CD4-positive, alpha-beta T cell treated with Interleukin-12 subunit alpha and Interleukin-12 subunit beta, for 1 hour (primary cell): ENCODE data around the gene CSNK1G1.
"Not testable (repeated sequence)": the region's sequence is repeated elsewhere in the genome, so short reads cannot be mapped to it uniquely, and the experiment has no call there.

Experiments
- DNase-seq: peaks from one replicate; pipeline ENCODE4 v3.0.0-alpha.2; 2020

The CSNK1G1 gene

GRCh38 chr15:64355944-64356709 is at the start of gene CSNK1G1:
Gene CSNK1G1, minus strand, starts transcription at chr15:64356173. Its CDS starts 55,674 bp downstream, at chr15:64300499.
- peak; percentile 93 for DNase-seq

GRCh38 chr15:64400583-64400982 is 44.6 kb upstream of the CSNK1G1 start:
- no peak for DNase-seq

- DNase-seq, result no peak
These were observed 42.6 kb upstream of the CSNK1G1 start for GRCh38 chr15:64398575-64398974.

- no peak for DNase-seq
These were observed 40.8 kb upstream of the CSNK1G1 start for GRCh38 chr15:64396789-64397188.

- not testable (repeated sequence) for DNase-seq
These were observed 36.5 kb upstream of the CSNK1G1 start for GRCh38 chr15:64392471-64392870.

- no peak for DNase-seq
These were observed 33.1 kb upstream of the CSNK1G1 start for GRCh38 chr15:64389036-64389435.

- DNase-seq, result peak; percentile 97
These were observed 31.7 kb upstream of the CSNK1G1 start, which contains the start of gene TRIP4 for GRCh38 chr15:64387562-64388168. Gene TRIP4, plus strand, starts transcription at chr15:64387836. Its CDS starts 28 bp downstream, at chr15:64387864.

- no peak for DNase-seq
These were observed 30.3 kb upstream of the CSNK1G1 start for GRCh38 chr15:64386291-64386690.

- DNase-seq, result no peak
These were observed 27.8 kb upstream of the CSNK1G1 start for GRCh38 chr15:64383760-64384159.

GRCh38 chr15:64381000-64381751 is 25.2 kb upstream of the CSNK1G1 start, which contains the start of gene PCLAF:
Gene PCLAF, minus strand, starts transcription at chr15:64381441. Its CDS starts 70 bp downstream, at chr15:64381371.
- DNase-seq, result peak; percentile 92

GRCh38 chr15:64380130-64380870 is 24.3 kb upstream of the CSNK1G1 start:
- DNase-seq, result not testable (repeated sequence)

GRCh38 chr15:64379216-64379960 is 23.4 kb upstream of the CSNK1G1 start:
- no peak for DNase-seq

- DNase-seq, result no peak
These were observed 17.4 kb upstream of the CSNK1G1 start for GRCh38 chr15:64373360-64373759.

GRCh38 chr15:64371383-64371782 is 15.4 kb upstream of the CSNK1G1 start:
- DNase-seq, result not testable (repeated sequence)

- no peak for DNase-seq
These were observed 13.2 kb upstream of the CSNK1G1 start for GRCh38 chr15:64369078-64369607.

GRCh38 chr15:64361259-64361658 is 5.3 kb upstream of the CSNK1G1 start:
- no peak for DNase-seq

GRCh38 chr15:64356710-64357040 is 702 bp upstream of the CSNK1G1 start:
- DNase-seq, result no peak

- no peak for DNase-seq
These were observed 527 bp downstream of the CSNK1G1 start for GRCh38 chr15:64355348-64355943.

GRCh38 chr15:64354688-64355344 is 1.2 kb downstream of the CSNK1G1 start:
- DNase-seq, result no peak

GRCh38 chr15:64351265-64351664 is 4.7 kb downstream of the CSNK1G1 start:
- no peak for DNase-seq

GRCh38 chr15:64349375-64349774 is 6.6 kb downstream of the CSNK1G1 start:
- DNase-seq, result no peak
